Inflammatory macrophage (primary cell): ENCODE results near the gene DGKQ.

Experiments used
- DNase-seq, 2 donors: peaks; one replicate each; pipeline ENCODE4 v3.0.0-alpha.2; 2020 to 2022

DGKQ gene

GRCh38 chr4:972651-973424, 531 bp downstream of the DGKQ start:
- peak; percentile 9 to 42 for DNase-seq

- no peak for DNase-seq
Measured at GRCh38 chr4:971666-972500, 1.5 kb downstream of the DGKQ start.

DNA sequence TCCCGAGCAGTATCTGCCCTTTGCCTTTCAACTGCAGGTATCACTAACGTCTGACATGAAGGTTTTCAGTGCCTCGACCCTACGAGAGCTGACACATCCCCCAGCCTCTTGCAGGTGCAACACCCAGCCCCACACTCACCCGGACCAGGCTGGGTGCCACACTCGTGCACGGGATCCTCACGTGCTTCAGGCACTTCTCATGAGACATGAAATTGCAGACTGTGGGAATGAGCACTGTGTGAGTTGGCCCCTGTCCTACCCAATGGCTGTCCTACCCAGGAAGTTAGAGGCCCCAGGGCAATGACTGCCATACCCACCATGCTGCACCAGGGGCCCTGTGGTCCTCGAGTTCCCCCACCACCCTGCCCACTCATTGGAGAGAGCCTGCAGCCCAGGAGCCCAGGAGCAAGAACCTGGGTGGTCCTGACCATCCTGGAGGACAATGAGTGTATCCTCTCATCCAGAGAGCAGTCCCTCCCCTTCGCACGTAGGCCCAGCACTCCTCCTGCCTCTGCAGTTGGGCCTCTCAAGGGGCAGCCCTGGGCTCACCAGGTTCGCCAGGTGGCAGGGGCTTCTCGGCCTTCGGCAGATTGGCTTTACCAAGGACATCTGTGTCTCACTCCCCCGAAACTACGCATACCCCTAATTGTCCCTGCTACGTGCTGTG, 2.4 kb downstream of the DGKQ start:
- no peak for DNase-seq

GRCh38 chr4:970046-970745, 3.2 kb downstream of the DGKQ start:
- peak in 1 of 2 donors; percentile 34 for DNase-seq

DNA sequence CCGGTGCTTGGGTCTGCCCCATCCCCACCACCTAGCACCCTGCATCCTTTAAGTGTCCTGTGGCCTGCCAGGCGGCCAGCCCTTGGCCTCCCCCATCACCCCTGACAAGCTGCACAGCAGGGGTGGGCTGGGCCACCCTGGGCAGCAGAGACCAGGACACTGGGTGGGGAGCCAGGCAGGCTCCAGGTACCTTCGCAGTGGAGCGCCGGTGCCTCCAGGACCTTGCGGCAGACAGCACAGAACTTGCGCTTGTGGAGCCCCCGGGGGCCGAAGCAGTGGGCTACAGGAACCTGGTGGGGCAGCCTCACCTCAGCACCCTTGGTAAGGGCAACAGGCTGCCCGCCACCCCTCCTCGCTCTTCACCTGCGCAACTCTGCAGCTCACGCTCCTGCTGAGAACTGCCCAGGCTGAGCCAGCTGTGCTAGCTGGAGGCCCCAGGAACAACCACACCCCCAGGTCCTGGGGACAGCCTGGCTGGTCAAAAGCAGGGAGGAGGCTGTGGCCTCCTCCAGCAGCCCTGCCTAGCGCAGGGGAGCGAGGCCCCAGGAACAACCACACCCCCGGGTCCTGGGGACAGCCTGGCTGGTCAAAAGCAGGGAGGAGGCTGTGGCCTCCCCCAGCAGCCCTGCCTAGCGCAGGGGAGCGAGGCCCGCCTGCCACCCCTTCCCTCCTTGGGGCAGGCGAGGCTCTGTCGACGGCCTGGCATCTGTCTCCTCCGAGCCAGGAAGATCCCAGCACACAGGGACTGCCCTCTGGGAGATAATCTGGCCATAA, 4.6 kb downstream of the DGKQ start:
- DNase-seq = no peak

GRCh38 chr4:968221-968620, 5.1 kb downstream of the DGKQ start:
- DNase-seq = no peak

DNA sequence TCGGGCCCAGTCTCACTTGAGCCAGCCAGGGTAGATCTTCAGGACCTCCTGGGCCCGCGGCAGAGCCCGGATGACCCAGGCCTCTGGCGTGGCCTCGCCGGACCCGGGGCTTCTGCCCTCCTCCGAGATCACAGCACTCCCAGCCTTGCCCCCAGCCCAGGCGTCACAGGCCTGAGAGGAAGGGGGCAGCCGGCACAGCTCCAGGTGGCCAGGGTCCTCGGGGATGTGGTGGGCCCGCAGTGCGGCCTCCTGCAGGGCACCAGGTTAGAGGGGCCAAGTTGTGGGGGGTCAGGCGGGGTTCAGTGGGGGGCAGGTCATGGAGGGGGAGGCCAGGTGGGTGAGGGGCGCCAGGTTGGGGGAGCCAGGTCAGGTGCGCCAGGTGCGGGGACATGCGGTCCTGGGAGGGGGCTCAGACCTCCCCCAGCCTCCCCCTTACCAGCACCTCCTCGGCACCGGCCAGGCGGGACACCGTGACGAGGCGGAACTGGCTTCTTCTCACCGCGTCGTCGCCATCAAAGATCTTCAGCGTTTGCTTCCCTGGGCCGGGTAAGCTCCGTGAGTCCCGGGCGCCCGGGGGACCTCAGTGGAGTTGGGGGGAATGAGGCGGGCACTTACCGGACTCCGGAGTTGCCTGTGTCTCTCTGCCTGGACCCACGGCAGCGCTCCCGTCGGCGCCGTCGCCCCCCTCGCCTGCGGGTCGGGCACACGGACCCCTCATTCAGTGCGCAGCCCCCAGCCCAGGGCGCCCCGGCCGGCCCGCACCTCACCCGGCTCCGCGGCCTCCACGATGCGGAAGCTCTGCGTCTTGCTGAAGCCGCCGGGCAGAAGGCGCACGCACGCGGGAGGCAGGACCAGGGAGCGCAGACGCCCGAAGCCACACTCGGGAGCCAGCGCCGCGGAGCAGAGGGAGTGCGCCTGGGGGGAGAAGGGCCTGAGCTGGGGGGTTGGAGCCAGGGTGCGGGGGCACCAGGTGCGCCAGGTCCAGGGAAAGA, 6.0 kb downstream of the DGKQ start:
- DNase-seq = peak in 1 of 2 donors; percentile 13

DNA sequence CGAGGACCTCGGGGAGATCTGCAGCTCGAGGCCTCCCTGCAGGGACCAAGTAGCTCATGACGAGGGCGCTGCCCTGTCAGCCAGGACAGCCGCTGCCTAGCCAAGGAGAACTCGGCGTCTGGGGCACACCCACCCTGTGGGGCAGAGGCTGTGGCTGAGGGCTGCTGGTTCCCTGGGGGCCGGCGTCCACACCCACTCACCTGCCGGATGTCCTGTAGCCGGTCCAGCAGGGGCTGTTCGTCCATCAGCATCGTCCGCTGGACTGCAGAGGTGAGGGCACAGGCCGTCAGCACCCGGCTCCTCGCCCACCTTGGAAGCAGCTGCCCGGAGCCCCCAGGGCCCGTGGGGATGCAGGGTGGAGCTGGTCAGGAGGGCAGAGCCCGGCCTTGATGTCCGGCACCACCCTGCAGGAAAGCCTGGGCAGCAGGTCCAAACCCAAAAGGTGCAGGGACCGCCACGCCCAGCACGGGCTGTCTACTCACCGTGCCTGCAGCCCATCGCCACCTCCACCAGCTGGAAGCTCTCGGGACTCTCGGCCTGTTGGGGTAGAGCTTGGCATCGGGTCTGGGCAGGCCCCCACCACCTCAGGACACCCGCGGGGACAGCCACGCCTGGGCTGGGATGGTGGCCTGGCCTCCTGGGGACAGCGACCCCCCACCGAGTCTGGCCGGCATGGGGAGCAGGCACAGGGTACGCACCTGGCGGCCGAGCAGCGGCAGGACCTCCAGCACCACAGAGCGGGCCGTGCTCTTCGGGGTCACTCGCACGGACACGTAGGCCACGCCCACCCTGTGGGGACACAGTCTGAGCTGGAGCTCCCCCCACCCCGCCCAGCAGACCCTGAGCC, 6.9 kb downstream of the DGKQ start:
- DNase-seq = no peak

DNA sequence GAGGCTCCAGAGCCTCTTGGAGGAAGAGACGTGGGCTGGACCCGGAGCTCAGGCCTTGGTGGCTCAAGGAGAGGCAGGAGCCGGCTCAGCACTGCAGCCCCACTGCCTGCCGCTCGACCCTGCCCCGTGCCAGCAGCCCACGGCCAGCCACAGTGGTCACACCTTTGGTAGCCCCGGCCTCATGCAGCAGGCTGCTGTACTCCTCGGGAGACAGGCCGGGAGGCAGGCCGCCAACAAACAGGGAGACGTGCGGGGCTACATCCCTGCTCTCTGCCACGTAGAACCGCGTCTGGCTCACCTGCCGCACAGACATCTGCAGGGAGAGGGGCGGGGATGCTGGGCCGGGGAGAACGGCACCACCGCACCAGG, 7.6 kb downstream of the DGKQ start:
- no peak for DNase-seq

- DNase-seq = no peak
Measured at GRCh38 chr4:965048-965765, 8.2 kb downstream of the DGKQ start.

DNA sequence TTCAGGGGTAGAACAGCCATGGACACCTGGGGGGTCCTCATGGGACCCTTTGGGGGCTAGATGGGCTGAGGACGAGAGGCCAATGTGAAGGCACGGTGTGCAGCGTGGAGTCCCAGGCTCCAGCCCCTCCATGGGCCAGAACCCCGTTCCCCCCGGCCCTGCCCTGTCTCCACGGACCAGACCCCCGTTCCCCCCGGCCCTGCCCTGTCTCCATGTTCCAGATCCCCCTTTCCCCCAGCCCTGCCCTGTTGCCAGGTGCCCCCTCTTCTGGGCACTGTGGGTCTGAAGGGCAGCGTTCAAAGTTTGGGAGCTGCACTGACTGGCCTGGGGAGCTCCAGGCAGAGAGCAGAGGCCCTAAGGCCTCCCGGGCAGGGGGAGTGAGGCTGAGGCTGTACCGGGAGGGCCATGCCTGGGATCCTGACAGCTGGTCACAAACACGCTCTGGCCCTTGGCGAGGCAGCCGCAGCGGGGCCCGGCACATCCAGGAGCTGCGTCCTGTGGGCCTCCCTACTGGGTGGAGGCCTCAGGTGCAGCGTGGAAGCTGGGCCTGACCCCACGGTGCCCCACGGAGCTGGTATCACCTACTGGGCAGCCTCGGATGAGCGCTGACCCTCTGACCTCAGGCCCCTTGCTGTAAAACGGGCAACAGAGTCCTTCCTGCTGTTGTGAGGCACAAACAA, 8.9 kb downstream of the DGKQ start:
- no peak for DNase-seq

GRCh38 chr4:963276-964225, 9.8 kb downstream of the DGKQ start:
- no peak for DNase-seq

GRCh38 chr4:962231-963208, 10.8 kb downstream of the DGKQ start:
- no peak for DNase-seq

- no peak for DNase-seq
Measured at GRCh38 chr4:961351-962230, 11.8 kb downstream of the DGKQ start.
